Endodermal cell (in vitro differentiated cells): ENCODE data around the gene ANKRD65. TPM values are rescaled to one million over a fixed set of nuclear protein-coding genes. Genes with fewer than 3 reads are reported as not detected.

Experiments
- DNase-seq: peaks from one replicate; pipeline ENCODE4 v3.0.0-alpha.2; 2017
- H3K27ac ChIP-seq: 2 replicates; pipeline ENCODE4 v1.5.1; 2013; ENCODE audit warnings: mild to moderate bottlenecking, low read depth, low read length, moderate library complexity
- H3K27me3 ChIP-seq: 2 replicates; pipeline ENCODE4 v1.6.1; 2013; ENCODE audit warnings: mild to moderate bottlenecking, low read length, moderate library complexity; ENCODE audit not compliant: insufficient read depth, control insufficient read depth, poor library complexity, severe bottlenecking
- H3K36me3 ChIP-seq: 2 replicates; pipeline ENCODE4 v1.7.0; 2013; ENCODE audit warnings: mild to moderate bottlenecking, low read length, moderate library complexity; ENCODE audit not compliant: control insufficient read depth, insufficient read depth
- H3K4me1 ChIP-seq: one replicate; pipeline ENCODE4 v1.7.0; 2013; ENCODE audit warnings: low read length; ENCODE audit not compliant: control insufficient read depth, insufficient read depth
- H3K4me3 ChIP-seq: 2 replicates; pipeline ENCODE4 v1.5.1; 2013; ENCODE audit warnings: mild to moderate bottlenecking, low read length, moderate library complexity
- H3K9ac ChIP-seq: 2 replicates; pipeline ENCODE4 v1.6.1; 2013; ENCODE audit warnings: mild to moderate bottlenecking, low read length, moderate library complexity; ENCODE audit not compliant: poor library complexity, severe bottlenecking; ENCODE audit errors: extremely low read depth
- H3K9me3 ChIP-seq: 2 replicates; pipeline ENCODE4 v1.6.1; 2013; ENCODE audit warnings: mild to moderate bottlenecking, low read length, moderate library complexity; ENCODE audit not compliant: control insufficient read depth
- H3K27ac Mint-ChIP-seq: 2 replicates; pipeline ENCODE4 v1.8.0; 2020; ENCODE audit warnings: mixed read lengths
- H3K27me3 Mint-ChIP-seq: 2 replicates; pipeline ENCODE4 v1.8.0; 2021; ENCODE audit warnings: mild to moderate bottlenecking, mixed read lengths; ENCODE audit not compliant: insufficient read depth
- H3K36me3 Mint-ChIP-seq: 2 replicates; pipeline ENCODE4 v1.8.0; 2020; ENCODE audit warnings: low read depth, mixed read lengths
- H3K4me1 Mint-ChIP-seq: 2 replicates; pipeline ENCODE4 v1.8.0; 2020; ENCODE audit warnings: mixed read lengths
- H3K4me3 Mint-ChIP-seq: 2 replicates; pipeline ENCODE4 v1.8.0; 2020; ENCODE audit warnings: mild to moderate bottlenecking, moderate library complexity, mixed read lengths
- H3K9me3 Mint-ChIP-seq: 2 replicates; pipeline ENCODE4 v1.8.0; 2020; ENCODE audit warnings: mild to moderate bottlenecking, mixed read lengths
- CTCF ChIP-seq: fragments of 200-600 bp; sonication (generic); conservative IDR thresholded peaks from 2 replicates; pipeline ENCODE4 v1.5.0; 2021; ENCODE audit warnings: antibody characterized with exemption, mild to moderate bottlenecking
- WGBS, 2 experiments: methylation state at CpG; one replicate each; pipeline versions ENCODE4 v1.1.5 to v1.1.7; 2013; ENCODE audit warnings: missing lambda C conversion rate in 2 of 2, mixed read lengths in 1 of 2; ENCODE audit not compliant: insufficient coverage in 1 of 2, insufficient read length in 1 of 2; 5-methylcytosine and 5-hydroxymethylcytosine counted together
- total RNA-seq, 2 donors: library from RNA; stranded (reverse); fragmentation: NEBNext Ultra II Directional in 1 of 2; extraction: Animal tissue kit (Norgen Biotek cat#: 25700) in 1 of 2; gene quantifications; 2 replicates in 1 of 2; 3 replicates in 1 of 2; pipeline ENCODE4 v1.2.1, GENCODE V29; 2021

The ANKRD65 gene
- total RNA-seq, 2 donors from 2014 or later, result 1.6 TPM

- Histone ChIP-seq H3K4me1 (peaks cover 3% of the 10 kb centered on the region), H3K9ac (no peak overlapping the region)
Measured at GRCh38 chr1:1428174-1428573, 7.1 kb upstream of the ANKRD65 start.

GRCh38 chr1:1427820-1428148, 6.7 kb upstream of the ANKRD65 start:
- H3K9me3 ChIP-seq, result no peaks in the 10 kb centered on the region
- no peak for DNase-seq
- H3K9ac ChIP-seq, result no peak overlapping the region
- no peaks in the 10 kb centered on the region for H3K36me3 ChIP-seq
- H3K4me1 ChIP-seq, result peaks cover 3% of the 10 kb centered on the region
- Mint-ChIP-seq H3K27me3 (peaks cover 3% of the 10 kb centered on the region), H3K36me3 (no peaks in the 10 kb centered on the region), H3K9me3 (peaks cover 3% of the 10 kb centered on the region), H3K27ac (no peak overlapping the region), H3K4me1 (peaks cover 11% of the 10 kb centered on the region), H3K4me3 (no peak overlapping the region)
- WGBS, 2 experiments, result 0 to 6% methylated on average over 6 to 13 of the region's 22 CpGs
- no peak for TF ChIP-seq CTCF
- H3K27ac ChIP-seq, result no peak overlapping the region
- H3K27me3 ChIP-seq, result no peaks in the 10 kb centered on the region
- H3K4me3 ChIP-seq, result no peak overlapping the region

More at GRCh38 chr1:1428174-1428573, 7.1 kb upstream of the ANKRD65 start:
- Mint-ChIP-seq H3K36me3 (no peaks in the 10 kb centered on the region), H3K9me3 (peaks cover 3% of the 10 kb centered on the region), H3K4me1 (peaks cover 12% of the 10 kb centered on the region), H3K27ac (no peak overlapping the region), H3K4me3 (peak overlapping the region; percentile 33), H3K27me3 (peaks cover 3% of the 10 kb centered on the region)
- no peak for TF ChIP-seq CTCF
- WGBS, 2 experiments, result 95 to 97% methylated on average over 11 to 19 of the region's 19 CpGs
- Histone ChIP-seq H3K27me3 (no peaks in the 10 kb centered on the region), H3K36me3 (no peaks in the 10 kb centered on the region), H3K27ac (no peak overlapping the region), H3K9me3 (no peaks in the 10 kb centered on the region), H3K4me3 (no peak overlapping the region)
- peak; percentile 53 for DNase-seq

GRCh38 chr1:1427106-1427819, 6.2 kb upstream of the ANKRD65 start:
- peak; percentile 83 for DNase-seq
- 17 to 27% methylated on average over 14 to 62 of the region's 66 CpGs for WGBS, 2 experiments
- Mint-ChIP-seq H3K27me3 (peaks cover 3% of the 10 kb centered on the region), H3K4me1 (peaks cover 16% of the 10 kb centered on the region), H3K27ac (no peak overlapping the region), H3K36me3 (no peaks in the 10 kb centered on the region), H3K4me3 (no peak overlapping the region), H3K9me3 (peaks cover 3% of the 10 kb centered on the region)
- H3K4me1 ChIP-seq, result peaks cover 8% of the 10 kb centered on the region
- no peaks in the 10 kb centered on the region for H3K36me3 ChIP-seq
- H3K4me3 ChIP-seq, result no peak overlapping the region
- no peaks in the 10 kb centered on the region for H3K9me3 ChIP-seq
- H3K27ac ChIP-seq, result no peak overlapping the region
- TF ChIP-seq CTCF, result no peak
- no peak overlapping the region for H3K9ac ChIP-seq
- H3K27me3 ChIP-seq, result no peaks in the 10 kb centered on the region
